NCI-H2196 (cell line): ENCODE data around the gene HLA-DQA1.
"Not testable (repeated sequence)": the region's sequence is repeated elsewhere in the genome, so short reads cannot be mapped to it uniquely, and the experiment has no call there.

ENCODE experiments used
- DNase-seq: peaks from one replicate; lab custom pipeline; 2025; ENCODE audit not compliant: unreplicated experiment; lab: John Stamatoyannopoulos, UW

Gene HLA-DQA1

GRCh38 chr6:32657819-32658218 lies 20.6 kb downstream of the HLA-DQA1 start:
- not testable (repeated sequence) for DNase-seq

DNA sequence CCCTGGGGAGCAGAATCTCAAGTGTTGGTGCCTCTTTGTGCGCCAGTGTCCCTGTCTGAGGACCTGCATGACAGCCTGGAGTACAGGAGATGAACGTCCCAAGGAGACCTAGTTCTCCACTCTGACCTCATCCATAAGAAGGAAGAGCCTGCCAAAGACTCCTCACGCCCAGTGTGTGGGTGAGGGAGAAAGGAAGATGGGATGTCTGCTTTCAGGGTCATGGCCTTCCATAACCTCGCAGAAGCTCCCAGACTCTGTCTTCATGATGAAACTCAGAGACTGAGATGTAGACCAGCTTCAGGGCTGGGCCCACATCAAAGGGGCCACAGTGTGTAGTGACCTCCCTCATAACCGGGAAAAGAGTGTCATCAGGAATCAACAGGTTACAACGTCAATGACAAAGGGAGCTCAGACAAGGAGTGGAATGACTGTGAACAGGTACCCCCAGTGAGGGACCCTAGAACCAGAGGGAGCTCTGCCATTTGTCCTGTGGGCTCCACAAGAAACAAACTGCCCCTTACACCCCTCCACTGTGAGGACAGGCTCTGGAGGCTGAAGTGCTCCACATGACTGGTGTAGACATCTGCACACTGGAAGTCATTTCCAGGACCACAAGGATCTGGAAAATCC lies 21.2 kb downstream of the HLA-DQA1 start:
- DNase-seq: no peak

DNA sequence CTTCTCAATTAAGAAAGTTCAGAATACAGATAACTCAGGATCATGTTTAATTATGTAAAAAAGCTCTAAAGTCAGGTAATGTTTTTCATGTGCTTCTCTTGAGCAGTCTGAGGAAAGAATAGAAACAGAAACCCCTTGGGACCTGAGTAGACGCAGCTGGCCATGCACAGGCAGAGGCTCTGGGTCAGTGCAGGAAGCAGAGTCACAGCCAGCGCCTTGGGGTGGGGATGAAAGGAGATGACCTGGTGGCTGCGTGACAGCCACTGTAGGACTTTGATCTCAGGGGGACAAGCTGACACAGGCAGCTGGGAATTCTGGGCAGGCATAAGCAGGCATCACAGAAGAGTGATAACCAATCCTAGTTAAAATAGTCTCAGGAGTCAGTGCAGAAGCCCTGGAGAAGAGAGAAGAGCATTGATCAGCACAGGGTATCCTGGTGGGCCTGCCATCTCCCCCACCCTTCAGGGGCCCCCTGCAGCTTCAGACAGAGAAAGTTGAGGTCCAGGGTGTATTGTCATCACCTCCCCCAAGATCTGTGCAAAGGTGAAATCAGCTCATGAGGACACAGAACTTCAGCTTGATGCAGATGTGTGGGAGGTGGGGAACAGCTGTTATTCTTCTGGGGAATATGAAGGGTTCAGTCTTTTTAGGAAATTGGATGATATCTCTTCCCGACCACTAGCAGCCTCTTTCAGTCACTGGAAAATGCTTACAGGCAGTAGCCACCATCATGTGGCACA lies 22.8 kb downstream of the HLA-DQA1 start:
- no peak for DNase-seq

GRCh38 chr6:32662099-32662498 lies 24.9 kb downstream of the HLA-DQA1 start:
- DNase-seq: no peak

DNA sequence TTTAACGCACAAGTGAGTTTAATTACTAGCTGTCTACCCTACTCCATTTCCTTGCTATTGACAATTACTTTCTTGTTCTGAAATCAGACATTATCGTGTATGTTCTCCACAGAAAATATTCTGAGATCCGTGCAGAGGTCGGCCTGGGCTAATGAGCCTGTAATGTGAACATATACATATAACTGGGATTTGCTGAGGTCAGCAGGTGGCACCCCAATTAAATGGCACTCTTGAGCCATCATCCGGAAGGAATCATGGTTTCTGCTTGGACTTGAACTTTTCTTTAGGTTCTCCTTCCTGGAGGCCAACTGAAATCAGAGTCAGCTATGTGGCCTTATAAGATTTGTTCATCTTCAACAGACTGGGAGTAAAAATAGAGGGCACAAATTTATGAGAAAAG lies 25.6 kb downstream of the HLA-DQA1 start:
- DNase-seq: no peak

DNA sequence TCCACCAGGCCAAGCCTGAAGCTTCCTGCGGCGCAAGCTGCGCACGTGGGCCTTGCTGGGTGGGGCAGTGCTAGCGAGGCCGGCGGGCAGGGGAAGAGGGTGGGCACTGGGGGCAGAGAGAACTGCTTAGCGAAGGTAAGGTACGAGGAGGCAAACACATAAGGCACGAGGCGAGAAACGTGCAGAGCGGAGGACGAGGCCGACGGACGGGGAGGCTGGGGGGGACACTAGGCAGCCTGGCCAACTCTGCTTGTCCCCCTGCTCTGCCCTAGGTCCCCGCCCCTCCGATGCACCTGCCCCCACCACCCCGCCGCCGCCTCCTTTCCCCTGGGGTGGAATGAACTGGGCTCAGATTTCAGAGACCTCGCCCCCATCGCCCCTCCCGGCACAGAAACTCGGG lies 27.1 kb downstream of the HLA-DQA1 start:
- no peak for DNase-seq

GRCh38 chr6:32664827-32665362 lies 27.7 kb downstream of the HLA-DQA1 start:
- DNase-seq: no peak

GRCh38 chr6:32665661-32666060 lies 28.5 kb downstream of the HLA-DQA1 start:
- no peak for DNase-seq

- peak; percentile 18 for DNase-seq
These were observed 29.5 kb downstream of the HLA-DQA1 start, which contains the start of gene HLA-DQB1 for GRCh38 chr6:32666420-32667300. HLA-DQB1 (minus strand) TSS chr6:32666657; CDS start chr6:32666607, 50 bp downstream.

DNA sequence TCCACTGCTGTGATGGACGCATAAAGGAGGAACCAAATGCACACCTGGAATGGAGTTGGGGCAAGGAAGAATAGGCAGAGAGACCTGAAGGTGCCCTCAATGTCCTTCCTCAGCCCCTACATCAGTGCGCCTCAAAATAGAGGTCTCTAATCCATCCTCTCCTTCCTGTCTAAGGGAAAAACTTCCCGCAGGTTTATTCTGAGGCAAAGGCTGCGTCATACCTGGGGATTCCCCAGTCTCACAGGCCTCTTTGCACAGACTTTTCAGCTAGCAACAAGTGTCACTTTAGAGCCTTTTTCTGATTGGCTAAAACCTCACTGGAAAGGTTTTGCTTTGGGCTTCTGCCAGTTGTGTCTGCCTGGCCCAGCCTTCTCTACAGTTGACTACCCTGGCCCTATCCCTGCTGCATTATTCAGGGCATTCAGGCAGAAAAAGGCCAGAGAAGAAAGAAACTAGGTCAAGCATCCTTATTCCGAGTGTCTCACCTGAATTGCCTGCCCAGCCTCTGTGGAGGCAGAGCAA lies 31.1 kb downstream of the HLA-DQA1 start:
- DNase-seq: peak; percentile 3

- no peak for DNase-seq
These were observed 32.0 kb downstream of the HLA-DQA1 start for GRCh38 chr6:32669240-32669639.

DNA sequence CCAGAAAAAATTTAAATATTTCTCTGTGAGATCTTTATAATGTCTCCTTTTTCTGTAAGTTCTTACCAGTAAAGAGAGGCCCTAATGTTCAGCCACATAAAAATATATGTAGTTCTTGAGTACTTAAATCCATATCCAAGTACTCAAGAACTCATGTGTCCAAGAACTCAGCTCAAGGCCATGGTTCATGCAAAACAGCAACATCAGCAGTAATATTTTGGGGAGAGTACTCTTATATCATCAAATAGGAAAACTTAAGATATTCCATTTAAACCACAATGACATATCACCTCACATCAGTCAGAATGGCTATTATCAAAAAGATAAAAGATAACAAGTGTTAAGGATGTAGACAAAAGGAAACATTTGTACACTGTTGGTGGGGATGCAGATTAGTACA lies 32.7 kb downstream of the HLA-DQA1 start:
- no peak for DNase-seq

DNA sequence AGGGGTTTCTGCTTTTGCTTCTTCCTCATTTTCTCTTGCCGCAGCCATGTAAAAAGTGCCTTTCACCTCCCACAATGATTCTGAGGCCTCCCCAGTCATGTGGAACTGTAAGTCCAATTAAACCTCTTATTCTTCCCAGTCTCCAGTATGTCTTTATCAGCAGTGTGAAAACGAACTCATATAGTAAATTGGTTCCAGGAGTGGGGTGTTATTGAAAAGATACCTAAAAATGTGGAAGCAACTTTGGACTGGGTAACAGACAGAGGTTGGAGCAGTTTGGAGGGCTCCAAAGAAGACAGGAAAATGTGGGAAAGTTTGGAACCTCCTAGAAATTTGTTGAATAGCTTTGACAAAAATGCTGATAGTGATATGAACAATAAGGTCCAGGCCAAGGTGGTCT lies 34.7 kb downstream of the HLA-DQA1 start:
- not testable (repeated sequence) for DNase-seq

DNA sequence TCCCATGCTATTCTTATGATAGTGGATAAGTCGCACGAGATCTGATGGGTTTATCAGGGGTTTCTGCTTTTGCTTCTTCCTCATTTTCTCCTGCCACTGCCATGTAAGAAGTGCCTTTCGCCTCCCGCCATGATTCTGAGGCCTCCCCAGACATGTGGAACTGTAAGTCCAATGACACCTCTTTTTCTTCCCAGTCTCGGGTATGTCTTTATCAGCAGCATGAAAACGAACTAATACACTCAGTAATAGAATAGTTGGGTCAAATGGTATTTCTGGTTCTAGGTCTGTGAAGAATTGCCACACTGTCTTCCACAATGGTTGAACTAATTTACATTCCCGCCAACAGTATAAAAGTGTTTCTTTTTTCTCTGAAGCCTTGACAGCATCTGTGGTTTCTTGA lies 36.9 kb downstream of the HLA-DQA1 start:
- not testable (repeated sequence) for DNase-seq

DNA sequence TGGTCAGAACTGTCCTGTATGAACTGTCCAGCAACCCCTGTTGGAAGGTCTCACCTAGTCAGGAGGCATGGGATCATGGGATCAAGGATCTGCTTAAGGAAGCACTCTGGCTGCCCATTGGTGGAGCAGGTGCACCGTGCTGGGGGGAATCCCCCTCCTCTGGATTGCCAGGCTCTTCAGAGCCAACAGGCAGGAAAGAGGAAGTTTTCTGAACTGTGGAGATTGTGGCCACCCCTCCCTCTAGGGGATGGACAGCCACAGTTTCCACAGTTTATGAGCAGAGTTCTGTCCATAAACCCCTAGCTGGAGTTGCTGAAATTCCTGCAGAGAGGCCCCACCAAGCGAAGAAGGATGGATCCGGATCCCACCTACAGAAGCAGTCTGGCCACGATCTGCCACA lies 42.3 kb downstream of the HLA-DQA1 start:
- DNase-seq: no peak

DNA sequence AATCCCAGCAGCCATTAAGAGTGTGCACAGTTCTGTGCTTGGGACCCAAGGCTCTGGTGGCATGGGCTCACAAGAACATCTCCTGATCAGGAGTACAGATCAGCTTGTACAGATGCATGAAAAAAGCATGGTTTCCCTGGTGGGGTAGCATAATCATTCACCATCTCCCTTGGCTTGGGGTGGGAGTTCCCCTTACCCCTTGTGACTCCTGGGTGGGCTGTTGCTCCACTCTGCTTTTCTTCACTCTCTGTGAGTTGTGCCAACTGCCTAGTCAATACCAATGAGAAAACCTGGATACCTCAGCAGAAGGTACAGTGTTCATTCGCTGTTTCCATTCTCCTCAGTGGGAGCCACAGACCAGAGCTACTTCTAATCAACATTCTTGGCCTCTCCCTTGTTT lies 42.8 kb downstream of the HLA-DQA1 start:
- no peak for DNase-seq

GRCh38 chr6:32684246-32684645 lies 47.0 kb downstream of the HLA-DQA1 start:
- DNase-seq: no peak

- DNase-seq: no peak
These were observed 48.4 kb downstream of the HLA-DQA1 start for GRCh38 chr6:32685603-32686002.

- DNase-seq: no peak
These were observed 52.6 kb downstream of the HLA-DQA1 start for GRCh38 chr6:32689531-32690501.

- no peak for DNase-seq
These were observed 54.8 kb downstream of the HLA-DQA1 start for GRCh38 chr6:32692019-32692418.
